GM18873 (cell line): ENCODE data around the gene CCDC88B.

Experiments
- ATAC-seq: cut with Tn5 transposase; IDR thresholded peaks from one replicate; pipeline ENCODE4 v1.9.1; 2021; ENCODE audit warnings: mild to moderate bottlenecking, moderate library complexity, moderate number of reproducible peaks; ENCODE audit not compliant: unreplicated experiment, low FRiP score

CCDC88B gene, protein sequence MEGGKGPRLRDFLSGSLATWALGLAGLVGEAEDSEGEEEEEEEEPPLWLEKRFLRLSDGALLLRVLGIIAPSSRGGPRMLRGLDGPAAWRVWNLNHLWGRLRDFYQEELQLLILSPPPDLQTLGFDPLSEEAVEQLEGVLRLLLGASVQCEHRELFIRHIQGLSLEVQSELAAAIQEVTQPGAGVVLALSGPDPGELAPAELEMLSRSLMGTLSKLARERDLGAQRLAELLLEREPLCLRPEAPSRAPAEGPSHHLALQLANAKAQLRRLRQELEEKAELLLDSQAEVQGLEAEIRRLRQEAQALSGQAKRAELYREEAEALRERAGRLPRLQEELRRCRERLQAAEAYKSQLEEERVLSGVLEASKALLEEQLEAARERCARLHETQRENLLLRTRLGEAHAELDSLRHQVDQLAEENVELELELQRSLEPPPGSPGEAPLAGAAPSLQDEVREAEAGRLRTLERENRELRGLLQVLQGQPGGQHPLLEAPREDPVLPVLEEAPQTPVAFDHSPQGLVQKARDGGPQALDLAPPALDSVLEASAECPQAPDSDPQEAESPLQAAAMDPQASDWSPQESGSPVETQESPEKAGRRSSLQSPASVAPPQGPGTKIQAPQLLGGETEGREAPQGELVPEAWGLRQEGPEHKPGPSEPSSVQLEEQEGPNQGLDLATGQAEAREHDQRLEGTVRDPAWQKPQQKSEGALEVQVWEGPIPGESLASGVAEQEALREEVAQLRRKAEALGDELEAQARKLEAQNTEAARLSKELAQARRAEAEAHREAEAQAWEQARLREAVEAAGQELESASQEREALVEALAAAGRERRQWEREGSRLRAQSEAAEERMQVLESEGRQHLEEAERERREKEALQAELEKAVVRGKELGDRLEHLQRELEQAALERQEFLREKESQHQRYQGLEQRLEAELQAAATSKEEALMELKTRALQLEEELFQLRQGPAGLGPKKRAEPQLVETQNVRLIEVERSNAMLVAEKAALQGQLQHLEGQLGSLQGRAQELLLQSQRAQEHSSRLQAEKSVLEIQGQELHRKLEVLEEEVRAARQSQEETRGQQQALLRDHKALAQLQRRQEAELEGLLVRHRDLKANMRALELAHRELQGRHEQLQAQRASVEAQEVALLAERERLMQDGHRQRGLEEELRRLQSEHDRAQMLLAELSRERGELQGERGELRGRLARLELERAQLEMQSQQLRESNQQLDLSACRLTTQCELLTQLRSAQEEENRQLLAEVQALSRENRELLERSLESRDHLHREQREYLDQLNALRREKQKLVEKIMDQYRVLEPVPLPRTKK (N-terminal part only)

DNA sequence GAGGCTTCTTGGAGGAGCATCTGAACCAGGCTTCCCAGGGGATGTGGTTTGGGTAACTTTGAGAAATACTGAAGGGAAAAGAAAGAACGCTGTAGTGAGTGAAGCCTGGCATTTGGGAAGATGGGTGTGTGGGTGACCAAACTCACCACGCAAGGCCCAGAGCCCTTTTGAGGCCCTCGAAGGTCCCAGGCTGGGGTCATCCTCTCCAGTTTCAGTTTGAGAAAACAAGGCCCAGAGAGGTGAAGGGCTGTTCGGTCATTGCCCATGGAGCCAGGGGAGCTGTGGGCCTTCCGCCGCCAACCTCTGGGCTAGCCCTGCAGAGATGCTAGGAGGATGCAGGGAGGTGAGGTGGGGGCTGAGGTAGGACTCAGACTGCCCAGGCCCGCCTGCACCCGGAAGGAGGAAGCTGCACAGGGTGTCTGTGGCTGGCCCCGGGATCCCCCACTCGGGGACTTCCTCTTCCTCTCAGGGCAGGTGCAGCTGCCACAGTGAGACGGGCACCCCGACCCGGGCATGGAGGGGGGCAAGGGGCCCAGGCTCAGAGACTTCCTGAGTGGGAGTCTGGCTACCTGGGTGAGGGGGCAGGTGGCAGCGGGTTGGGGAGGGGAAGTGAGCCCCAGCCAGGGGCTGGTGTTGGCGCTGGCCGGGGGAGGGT is at the start of gene CCDC88B:
Gene CCDC88B, plus strand, starts transcription at position 451 of the 655 bp plus-strand sequence. Its CDS starts 63 bp downstream, at position 514.
- ATAC-seq: no peak

DNA sequence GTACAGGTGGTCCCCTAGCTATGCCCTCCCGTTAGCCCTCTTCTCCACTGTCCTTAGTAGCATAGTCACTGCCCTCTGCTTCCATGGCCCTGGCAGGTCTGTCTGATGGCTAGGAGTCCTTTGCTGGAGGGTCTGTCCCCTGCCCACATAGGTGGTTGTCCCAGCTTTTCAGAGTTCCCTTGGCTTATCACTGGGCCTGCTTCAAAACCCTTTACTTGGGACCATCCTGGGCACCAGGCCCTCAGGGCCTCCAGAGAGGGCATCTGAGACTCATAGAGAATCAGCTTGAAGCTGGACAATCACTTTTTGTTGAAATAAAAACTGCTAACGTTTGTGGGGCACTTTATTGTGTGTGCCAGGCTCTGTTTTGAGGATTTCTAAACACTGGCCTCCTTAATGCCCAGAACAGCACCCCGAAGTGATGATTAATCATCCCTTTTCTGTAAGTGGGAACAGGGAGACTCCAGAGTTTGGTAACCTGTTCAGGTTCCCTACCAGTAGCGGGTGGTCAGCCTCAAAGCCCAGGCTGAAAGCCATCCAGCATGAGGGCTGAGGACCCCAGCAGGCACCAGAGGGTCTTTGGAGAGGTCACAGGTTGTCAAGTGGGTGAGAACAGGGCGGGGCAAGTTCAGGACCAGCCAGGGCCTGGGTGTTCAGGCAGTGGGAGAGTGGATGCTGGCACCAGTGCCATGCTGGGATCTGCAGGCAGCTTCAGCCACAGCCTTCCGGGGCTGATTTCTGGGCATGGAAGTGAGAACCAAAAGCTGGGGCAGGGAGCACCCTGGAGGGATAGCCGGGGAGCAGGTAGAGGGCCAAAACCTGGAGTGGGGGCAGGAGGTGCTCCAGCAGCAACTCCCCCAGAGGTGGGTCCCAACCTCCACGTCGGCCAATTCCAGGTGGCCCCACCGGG is 49.4 kb upstream of the CCDC88B start:
- no peak for ATAC-seq

DNA sequence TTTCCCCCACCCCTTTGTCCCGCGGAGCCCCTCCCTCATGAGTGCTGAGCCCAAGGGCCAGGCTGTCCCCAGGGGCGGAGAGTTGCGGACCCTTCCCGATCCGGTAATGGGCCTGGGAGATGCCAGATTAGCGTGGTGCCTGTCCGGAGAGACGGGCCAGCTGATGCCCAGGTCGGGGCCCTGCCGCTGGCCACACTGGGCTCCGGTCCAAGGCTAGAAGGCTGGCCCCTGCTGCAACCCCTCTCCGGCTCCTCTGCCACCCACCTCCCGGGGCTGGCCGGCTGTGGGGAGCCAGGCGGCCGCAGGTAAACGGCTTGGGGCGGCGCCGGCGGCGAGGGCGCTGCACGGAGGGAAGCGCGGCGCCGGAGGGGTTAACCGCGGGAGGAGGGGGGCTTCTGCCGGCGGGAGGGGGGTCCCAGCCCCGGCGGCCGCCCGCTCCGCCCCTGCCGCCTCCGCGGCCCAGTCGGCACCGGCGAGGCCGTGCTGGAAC is 48.7 kb upstream of the CCDC88B start, which contains the start of gene KCNK4:
Gene KCNK4, plus strand, starts transcription at position 41 of the 490 bp plus-strand sequence. CDS start 1,717 bp downstream, outside the sequence.
- no peak for ATAC-seq

DNA sequence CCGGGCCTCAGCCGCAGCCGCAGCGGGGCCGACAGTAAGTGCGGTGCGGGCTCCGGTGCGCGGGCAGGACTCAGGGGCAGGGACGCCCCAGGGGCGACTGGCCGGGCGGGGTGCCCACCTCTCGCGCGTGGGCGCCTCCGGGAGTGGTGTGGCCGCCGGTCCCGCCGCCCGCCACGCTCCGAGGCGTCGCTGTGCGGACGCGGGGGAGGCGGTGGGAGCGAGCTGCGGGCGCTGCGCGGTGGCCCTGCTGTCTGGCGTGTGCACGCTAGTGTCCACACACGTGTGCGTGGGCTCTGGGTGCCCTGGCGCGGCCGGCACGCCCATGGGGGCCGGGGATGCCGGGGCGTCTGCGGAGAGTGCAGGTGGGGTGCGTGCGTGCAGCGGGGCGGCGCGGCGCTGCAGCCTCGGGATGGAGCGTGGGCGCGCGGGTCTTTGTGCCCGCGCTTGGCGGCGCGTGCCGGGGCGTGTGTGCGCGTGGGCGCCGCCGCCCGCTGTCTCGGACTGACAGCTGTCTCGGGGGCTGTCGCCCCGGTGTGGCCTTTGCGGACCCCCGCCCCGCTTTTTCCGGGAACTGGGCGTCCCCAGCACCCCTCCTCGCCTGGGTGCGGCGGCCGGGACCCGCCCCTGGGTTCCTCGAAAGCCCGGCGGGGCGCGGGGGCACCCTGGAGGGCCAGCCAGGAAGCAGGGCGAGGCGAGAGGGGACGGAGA is 48.1 kb upstream of the CCDC88B start:
- ATAC-seq: no peak

DNA sequence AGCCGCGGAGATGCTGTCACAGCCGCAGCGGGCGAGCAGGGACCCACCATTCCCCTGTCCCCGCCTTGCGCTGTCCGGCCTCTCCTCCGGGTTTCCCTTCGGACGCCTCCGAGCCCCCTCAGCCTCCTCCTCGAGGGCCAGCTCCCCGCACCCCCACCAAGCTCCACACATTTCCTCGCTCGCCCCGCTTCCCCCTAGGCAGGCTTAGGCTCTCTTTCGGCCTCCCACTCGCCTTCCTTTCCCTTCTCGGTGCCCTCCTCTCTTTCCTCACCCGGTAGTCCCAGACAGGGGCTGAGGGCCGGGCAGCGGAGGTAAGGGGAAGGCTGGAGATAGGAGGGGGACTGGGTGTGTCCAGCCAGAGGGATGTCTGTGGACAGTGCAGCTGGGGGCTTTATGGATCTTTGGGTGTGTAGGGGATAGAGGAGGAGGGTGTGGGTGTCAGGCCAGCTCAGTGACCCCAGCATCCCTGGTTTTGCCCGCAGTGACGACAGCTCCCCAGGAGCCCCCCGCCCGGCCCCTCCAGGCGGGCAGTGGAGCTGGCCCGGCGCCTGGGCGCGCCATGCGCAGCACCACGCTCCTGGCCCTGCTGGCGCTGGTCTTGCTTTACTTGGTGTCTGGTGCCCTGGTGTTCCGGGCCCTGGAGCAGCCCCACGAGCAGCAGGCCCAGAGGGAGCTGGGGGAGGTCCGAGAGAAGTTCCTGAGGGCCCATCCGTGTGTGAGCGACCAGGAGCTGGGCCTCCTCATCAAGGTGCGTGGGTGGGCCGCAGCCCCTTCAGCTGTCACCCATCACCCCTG is 47.3 kb upstream of the CCDC88B start:
- ATAC-seq: no peak

DNA sequence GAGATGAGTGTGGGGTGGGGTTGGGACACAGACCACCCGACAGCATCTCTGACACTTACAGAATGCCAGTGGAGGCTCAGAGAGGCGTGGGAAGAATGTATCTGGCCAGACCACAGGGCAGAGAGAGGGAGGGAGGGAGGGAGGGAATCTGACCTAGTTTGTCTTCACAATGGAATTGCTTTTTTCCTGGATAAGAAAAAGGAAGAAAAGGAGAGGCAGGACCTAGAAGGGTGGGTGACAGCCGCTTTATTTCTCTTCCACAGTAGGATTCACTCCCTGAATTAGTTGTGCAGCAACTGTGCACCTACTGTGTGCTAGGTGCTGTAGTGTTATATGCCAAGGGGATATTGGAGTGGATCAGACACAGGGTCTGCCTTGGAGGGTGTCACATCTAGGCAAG is 45.2 kb upstream of the CCDC88B start:
- no peak for ATAC-seq

DNA sequence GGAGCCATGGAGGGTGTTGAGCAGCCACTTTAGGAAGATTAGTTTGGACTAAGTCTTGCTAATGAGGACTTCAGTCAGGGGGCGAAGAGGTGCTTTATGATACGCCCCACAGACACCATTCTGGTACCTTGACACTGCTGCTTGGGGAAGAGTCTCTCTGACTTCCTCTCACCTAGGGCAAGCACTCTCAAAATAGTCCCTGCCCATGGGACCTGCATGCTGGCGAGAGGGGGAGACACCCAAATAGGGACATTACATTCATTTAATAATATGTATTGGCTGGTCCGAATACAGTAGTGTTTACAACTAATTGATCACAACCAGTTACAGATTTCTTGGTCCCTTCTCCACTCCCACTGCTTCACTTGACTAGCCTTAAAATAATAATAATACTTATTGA is 44.2 kb upstream of the CCDC88B start:
- ATAC-seq: no peak

DNA sequence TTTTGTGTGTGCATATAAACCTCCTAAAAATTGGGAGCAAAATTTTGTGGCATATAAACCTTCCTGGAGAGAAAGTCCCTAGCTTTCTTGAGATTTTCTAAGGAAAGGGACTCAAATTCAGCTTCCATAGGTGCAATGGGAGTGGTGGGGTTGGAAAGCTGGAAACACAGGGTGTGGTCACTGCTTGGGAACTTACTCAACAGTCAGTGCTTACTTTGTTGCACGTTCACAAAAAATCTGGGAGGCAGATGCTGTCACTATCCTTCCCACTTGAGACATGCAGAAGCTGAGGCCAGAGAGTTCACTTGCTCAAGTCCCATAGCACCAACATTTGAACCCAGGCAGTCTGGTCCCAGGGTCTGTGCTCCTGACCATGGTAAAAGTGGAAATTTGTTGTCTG is 43.8 kb upstream of the CCDC88B start:
- ATAC-seq: no peak

DNA sequence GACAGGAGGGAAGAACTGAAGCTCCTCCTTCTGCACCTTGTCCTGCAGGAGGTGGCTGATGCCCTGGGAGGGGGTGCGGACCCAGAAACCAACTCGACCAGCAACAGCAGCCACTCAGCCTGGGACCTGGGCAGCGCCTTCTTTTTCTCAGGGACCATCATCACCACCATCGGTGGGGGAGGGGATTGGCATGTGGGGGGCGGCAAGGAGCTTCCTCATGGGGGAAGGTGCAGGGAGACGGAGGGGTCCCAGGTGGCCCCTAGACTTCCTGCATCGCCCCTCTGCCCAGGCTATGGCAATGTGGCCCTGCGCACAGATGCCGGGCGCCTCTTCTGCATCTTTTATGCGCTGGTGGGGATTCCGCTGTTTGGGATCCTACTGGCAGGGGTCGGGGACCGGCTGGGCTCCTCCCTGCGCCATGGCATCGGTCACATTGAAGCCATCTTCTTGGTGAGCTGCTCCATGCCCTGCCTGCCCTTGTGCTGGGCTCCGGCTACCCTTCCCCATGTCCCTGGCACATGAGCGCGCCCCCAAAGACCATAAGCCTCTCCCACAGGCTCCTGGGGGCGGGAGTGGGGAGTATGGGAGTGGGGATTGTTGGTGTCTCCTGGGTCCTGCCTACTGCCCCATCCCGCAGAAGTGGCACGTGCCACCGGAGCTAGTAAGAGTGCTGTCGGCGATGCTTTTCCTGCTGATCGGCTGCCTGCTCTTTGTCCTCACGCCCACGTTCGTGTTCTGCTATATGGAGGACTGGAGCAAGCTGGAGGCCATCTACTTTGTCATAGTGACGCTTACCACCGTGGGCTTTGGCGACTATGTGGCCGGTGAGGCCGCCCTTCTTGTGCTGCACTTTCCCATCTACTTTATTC is 42.9 kb upstream of the CCDC88B start:
- no peak for ATAC-seq

DNA sequence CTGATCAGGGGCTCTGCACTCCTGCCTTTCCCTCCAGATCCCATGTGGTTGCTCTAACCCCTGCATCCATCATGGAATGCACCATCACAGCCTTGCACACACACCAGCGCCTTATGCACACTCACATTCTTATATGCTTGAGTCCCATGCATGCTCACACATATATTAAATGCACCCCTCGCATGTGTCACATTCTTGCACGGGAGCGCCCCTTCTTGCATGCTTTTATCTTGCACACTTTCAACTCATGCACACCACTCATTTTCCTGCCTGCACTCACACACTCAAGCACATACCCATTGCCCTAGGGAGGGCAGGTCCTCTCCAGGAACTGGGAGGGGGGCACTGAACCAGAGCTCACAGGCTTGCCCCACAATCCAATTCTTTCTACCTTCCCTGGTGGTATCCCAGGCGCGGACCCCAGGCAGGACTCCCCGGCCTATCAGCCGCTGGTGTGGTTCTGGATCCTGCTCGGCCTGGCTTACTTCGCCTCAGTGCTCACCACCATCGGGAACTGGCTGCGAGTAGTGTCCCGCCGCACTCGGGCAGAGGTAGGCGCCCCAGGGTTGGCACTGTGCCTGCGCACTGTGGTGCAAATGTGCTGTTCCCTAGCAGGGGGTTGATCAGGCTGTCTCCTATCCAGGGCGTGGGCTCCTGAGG is 42.2 kb upstream of the CCDC88B start:
- ATAC-seq: no peak

DNA sequence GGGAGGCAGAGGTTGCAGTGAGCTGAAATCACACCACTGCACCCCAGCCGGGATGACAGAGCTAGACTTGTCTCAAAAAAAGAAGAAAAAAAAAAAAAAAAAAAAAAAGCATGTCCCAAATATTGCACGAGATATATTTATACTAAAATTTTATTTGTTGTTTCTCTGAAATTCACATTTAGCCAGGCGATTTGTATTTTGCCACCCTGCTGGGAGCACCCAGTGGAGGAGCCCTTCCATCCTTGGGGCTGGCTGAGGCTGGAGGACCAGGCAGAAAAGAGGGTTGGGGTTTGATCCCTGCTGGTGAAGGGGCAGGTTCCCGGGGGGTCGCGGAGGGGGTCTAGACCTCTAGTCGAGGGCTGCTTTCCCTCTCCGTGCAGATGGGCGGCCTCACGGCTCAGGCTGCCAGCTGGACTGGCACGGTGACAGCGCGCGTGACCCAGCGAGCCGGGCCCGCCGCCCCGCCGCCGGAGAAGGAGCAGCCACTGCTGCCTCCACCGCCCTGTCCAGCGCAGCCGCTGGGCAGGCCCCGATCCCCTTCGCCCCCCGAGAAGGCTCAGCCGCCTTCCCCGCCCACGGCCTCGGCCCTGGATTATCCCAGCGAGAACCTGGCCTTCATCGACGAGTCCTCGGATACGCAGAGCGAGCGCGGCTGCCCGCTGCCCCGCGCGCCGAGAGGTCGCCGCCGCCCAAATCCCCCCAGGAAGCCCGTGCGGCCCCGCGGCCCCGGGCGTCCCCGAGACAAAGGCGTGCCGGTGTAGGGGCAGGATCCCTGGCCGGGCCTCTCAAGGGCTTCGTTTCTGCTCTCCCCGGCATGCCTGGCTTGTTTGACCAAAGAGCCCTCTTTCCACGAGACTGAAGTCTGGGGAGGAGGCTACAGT is 40.8 kb upstream of the CCDC88B start:
- ATAC-seq: no peak

DNA sequence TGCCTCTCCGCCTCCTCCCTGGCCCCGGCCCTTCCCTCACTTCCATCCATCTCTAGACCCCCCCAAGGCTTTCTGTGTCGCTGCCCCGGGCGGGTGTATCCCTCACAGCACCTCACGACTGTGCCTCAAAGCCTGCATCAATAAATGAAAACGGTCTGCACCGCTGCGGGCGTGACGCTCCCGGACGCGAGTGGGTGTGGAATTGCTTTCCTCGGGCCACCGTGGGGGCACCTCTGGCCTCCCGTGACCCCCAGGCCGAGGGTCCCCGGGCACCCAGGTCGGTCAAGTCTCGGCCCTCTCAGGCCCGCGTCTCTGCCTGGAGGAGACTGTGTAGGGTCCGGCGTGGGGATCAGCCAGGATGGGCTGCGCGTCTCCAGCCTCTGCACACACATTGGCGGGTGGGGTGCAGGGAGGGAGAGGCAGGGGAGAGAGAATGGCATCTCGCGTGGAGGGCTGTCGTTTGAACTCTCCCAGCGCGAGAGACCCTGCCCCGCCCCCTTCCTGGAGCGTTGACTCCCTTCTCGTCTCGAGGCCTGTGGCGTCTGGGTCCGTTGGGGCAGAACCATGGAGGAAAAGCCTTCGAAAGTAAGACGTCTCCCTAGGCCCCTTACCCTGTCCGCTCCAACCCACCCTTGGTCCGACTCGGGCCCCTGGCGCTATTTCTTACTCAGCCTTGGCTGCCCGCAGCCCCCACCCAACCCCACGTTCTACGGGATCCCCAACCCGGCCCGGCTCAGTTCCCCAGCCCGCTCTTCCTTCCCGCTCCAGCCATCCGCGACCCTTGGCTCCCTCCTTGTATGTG is 40.0 kb upstream of the CCDC88B start, which contains the start of gene CATSPERZ:
Gene CATSPERZ, plus strand, starts transcription at position 512 of the 802 bp plus-strand sequence. Its CDS starts 53 bp downstream, at position 565.
- no peak for ATAC-seq

DNA sequence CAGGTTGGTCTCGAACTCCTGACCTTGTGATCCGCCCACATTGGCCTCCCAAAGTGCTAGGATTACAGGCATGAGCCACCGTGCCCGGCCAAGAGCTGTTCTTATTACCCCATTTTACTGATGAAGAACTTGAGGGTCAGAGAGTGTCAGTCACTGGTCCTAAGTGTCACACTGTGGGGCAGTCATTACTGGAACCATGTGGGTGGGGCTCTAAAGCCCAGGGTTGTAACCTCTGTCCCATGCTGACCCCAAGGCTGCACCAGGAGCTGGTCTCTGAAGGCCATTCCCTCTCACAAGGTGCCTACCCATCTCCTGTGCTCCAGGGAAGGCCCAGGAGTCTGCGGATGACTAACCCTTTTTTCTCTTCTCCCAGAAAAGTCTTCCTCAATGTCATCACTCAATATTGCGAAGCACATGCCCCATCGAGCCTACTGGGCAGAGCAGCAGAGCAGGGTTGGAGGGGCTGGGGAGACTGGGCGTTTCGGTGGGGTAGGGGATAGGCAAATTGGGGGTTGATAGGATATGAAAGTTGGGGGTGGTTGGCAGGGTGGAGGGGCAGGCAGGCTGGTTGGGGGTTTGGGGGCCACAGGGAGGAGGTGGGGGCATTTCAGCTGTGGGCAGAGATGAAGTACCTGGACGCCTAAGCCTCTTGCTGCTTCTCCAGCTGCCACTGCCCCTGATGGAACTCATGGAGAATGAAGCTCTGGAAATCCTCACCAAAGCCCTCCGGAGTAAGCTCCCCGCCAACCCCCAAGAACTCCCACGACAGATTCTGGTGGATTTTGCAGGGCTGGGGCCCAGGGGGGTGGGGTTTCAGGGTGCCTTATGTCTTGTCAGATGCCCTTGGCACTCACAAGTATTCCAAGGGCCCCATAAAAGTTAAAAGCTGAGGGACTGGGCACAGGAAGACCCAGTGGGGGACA is 36.6 kb upstream of the CCDC88B start:
- ATAC-seq: no peak
